ENCODE measurements around the gene SUGCT. TPM values are rescaled to one million over a fixed set of nuclear protein-coding genes. Genes with fewer than 3 reads are reported as not detected.

The SUGCT gene
- total RNA-seq, 1 donor from 2014 or later: 9.8 TPM

DNA sequence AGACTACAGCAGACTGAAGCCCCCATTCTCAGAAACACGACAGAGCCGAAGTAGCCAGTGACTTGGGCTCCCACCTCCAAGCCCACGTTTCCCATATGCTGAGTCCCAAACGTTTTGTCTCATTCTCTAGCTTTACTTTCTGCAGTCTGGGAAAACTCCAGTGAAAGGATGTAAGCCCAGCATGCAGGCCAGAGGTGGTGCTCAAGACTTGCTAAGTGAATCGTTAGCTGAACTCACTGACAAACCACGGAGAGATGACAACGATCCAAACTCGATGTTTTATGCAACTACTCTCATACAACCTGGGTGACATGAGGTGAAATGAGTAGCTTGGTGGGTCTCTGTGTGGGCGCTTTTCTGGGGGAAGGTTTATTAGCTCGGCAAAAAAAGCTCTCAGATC is 731.8 kb downstream of the SUGCT start:
- TF ChIP-seq, protein P1, sequence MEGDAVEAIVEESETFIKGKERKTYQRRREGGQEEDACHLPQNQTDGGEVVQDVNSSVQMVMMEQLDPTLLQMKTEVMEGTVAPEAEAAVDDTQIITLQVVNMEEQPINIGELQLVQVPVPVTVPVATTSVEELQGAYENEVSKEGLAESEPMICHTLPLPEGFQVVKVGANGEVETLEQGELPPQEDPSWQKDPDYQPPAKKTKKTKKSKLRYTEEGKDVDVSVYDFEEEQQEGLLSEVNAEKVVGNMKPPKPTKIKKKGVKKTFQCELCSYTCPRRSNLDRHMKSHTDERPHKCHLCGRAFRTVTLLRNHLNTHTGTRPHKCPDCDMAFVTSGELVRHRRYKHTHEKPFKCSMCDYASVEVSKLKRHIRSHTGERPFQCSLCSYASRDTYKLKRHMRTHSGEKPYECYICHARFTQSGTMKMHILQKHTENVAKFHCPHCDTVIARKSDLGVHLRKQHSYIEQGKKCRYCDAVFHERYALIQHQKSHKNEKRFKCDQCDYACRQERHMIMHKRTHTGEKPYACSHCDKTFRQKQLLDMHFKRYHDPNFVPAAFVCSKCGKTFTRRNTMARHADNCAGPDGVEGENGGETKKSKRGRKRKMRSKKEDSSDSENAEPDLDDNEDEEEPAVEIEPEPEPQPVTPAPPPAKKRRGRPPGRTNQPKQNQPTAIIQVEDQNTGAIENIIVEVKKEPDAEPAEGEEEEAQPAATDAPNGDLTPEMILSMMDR (IDR thresholded peaks at IDR 0.05): peak in 1 of 3 experiments; percentile 42
- H3K27ac ChIP-seq: no peak overlapping the region
- intact Hi-C loops (cut with DNase I): no loop called here
- H3K4me3 ChIP-seq: no peak overlapping the region
- H3K27me3 ChIP-seq: no peaks in the 10 kb centered on the region
- no peak for DNase-seq (ENCODE audit: low spot score in 2 of 2)
- H3K36me3 ChIP-seq: no peaks in the 10 kb centered on the region
- H3K9me3 ChIP-seq: peaks cover 0 to 13% of the 10 kb centered on the region in 2 donors
- no peaks in the 10 kb centered on the region for H3K4me1 ChIP-seq

DNA sequence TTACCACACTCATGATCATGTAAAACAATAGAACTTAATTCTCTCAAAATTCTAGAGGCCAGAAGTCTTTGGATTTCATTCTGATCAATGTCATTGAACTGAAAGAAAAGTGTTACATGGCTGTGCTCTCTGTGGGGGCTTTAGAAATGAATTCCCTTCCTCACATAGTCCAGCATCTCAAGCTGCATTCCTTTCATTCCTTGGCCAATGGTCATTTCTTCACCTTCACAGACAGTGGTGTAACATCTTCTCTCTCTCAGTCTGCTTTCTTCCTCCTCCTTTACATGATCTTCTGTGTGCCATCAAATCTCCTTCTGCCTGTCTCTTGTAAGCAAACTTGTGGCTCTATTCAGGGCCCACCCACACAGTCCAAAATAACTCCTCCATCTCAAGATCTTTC is 735.3 kb downstream of the SUGCT start:
- Histone ChIP-seq H3K36me3 (no peaks in the 10 kb centered on the region), H3K27me3 (no peaks in the 10 kb centered on the region), H3K9me3 (peaks cover 0 to 13% of the 10 kb centered on the region in 2 donors), H3K4me1 (no peaks in the 10 kb centered on the region), H3K27ac (no peak overlapping the region), H3K4me3 (no peak overlapping the region)
- intact Hi-C loops (cut with DNase I): no loop called here
- TF ChIP-seq, protein P1 (IDR thresholded peaks at IDR 0.05): no peak
- no peak for DNase-seq (ENCODE audit: low spot score in 2 of 2)

DNA sequence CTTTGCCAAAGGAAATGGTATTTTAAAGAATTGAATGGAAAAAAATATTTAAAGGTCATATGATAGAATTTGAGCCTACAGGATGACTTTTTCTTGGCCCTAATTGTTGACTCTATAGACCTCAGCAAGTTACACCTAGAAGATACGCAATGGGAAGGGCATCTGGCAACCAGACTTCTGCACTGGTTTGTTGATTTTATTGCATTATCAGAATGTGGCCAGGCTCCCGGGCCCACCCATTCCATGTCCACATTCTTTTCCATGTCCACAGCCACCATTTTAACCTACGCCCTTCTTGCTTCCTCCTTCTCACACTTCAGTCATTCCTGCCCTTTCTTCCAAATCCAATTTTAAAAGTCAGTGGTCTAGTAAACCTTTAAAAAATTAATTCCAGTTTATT is 738.4 kb downstream of the SUGCT start:
- intact Hi-C loops (cut with DNase I): no loop called here
- H3K27me3 ChIP-seq: no peaks in the 10 kb centered on the region
- no peaks in the 10 kb centered on the region for H3K4me1 ChIP-seq
- no peak overlapping the region for H3K4me3 ChIP-seq
- peaks cover 0 to 13% of the 10 kb centered on the region in 2 donors for H3K9me3 ChIP-seq
- H3K27ac ChIP-seq: no peak overlapping the region
- TF ChIP-seq, protein P1 (IDR thresholded peaks at IDR 0.05): no peak
- no peaks in the 10 kb centered on the region for H3K36me3 ChIP-seq
- no peak for DNase-seq (ENCODE audit: low spot score in 2 of 2)

DNA sequence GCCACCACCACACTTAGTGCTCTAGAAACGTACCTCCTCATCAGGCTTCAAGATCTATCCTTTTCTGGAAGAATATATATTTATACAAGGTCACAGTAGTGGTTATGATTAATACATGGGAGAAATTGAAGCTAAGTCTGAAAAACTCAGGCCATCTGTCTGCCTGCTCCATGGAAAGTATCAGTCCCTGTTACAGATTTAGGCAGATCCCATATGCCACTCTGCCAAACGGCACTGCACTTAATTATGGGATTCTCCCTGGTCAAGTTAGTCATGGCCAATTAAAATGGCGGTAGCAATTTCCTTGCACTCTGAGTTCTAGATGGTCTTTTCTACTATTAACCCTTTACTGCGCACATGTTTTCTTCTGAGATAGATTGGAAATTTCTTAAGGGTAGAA is 740.0 kb downstream of the SUGCT start:
- TF ChIP-seq, protein P1 (IDR thresholded peaks at IDR 0.05): no peak
- intact Hi-C loops (cut with DNase I): no loop called here

DNA sequence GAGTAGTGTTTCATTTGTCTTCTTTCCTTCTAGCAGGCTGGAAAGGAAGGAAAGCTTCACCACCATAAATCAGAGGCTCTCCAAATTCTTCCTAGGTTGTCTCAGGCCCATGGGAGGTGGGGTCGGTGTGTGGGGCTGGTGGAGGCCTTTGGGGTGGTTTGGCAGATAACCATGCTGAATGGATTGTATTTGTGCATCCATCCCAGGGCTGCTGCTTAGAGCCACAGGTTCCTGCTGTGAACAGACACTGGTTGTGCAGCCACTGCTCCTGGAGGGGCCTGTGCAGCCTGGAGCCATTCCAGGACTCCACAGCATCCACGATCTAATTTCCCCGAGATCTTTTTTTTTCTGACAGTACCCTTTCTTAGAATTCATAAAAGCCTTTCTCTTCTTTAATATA is 741.8 kb downstream of the SUGCT start:
- intact Hi-C loops (cut with DNase I): no loop called here
- H3K4me3 ChIP-seq: no peak overlapping the region
- H3K4me1 ChIP-seq: no peaks in the 10 kb centered on the region
- H3K36me3 ChIP-seq: no peaks in the 10 kb centered on the region
- no peak for DNase-seq (ENCODE audit: low spot score in 2 of 2)
- no peaks in the 10 kb centered on the region for H3K9me3 ChIP-seq
- TF ChIP-seq, protein P1 (IDR thresholded peaks at IDR 0.05): no peak
- no peaks in the 10 kb centered on the region for H3K27me3 ChIP-seq
- H3K27ac ChIP-seq: no peak overlapping the region

More for the DNA sequence above, 740.0 kb downstream of the SUGCT start:
- Histone ChIP-seq H3K27me3 (no peaks in the 10 kb centered on the region), H3K9me3 (peaks cover 0 to 4% of the 10 kb centered on the region in 2 donors), H3K27ac (no peak overlapping the region), H3K36me3 (no peaks in the 10 kb centered on the region), H3K4me1 (no peaks in the 10 kb centered on the region), H3K4me3 (no peak overlapping the region)
- no peak for DNase-seq (ENCODE audit: low spot score in 2 of 2)

DNA sequence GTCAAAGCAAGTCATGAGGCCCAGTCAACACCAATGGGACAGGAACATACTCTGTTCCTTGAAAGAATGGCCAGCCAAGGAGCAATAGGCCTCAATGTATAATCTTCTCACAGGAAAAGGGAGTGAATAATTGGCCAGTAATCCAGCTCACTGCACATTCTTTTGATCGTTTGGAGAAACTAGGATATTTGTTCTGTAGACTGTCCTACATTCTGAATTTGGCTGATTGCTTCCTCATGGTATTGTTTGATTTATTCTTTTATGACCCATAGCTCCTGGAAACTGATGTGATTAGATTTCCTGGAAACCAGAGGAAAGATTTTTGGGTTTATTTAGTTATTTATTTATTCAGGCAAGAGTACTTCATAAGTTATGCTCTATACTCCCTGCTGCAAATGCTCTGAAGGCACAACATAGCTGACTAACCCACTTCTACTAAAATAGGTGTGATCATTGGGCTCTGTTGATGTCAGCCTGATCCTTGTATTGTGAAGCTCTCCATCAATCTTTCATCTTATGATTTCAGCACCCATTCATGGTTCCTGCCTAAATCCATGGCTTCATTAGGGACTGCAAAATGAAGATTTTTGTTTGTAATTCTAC is 745.2 kb downstream of the SUGCT start:
- H3K27me3 ChIP-seq: no peaks in the 10 kb centered on the region
- intact Hi-C loops (cut with DNase I): no loop called here
- no peaks in the 10 kb centered on the region for H3K36me3 ChIP-seq
- no peak for DNase-seq (ENCODE audit: low spot score in 2 of 2)
- no peaks in the 10 kb centered on the region for H3K4me1 ChIP-seq
- no peak overlapping the region for H3K27ac ChIP-seq
- no peaks in the 10 kb centered on the region for H3K9me3 ChIP-seq
- no peak overlapping the region for H3K4me3 ChIP-seq
- TF ChIP-seq, protein P1 (IDR thresholded peaks at IDR 0.05): no peak
